GM12874 (cell line): ENCODE results near the gene CALB2.

ENCODE experiments used
- TF ChIP-seq, protein P1 (sequence below): IDR thresholded peaks from 2 replicates; pipeline ENCODE4 v1.5.1; 2011; ENCODE audit warnings: low read depth, mild to moderate bottlenecking, control low read depth, low read length, moderate library complexity; ENCODE audit not compliant: insufficient read depth

The CALB2 gene

GRCh38 chr16:71345031-71345430, 13.5 kb upstream of the CALB2 start:
- TF ChIP-seq, protein P1, sequence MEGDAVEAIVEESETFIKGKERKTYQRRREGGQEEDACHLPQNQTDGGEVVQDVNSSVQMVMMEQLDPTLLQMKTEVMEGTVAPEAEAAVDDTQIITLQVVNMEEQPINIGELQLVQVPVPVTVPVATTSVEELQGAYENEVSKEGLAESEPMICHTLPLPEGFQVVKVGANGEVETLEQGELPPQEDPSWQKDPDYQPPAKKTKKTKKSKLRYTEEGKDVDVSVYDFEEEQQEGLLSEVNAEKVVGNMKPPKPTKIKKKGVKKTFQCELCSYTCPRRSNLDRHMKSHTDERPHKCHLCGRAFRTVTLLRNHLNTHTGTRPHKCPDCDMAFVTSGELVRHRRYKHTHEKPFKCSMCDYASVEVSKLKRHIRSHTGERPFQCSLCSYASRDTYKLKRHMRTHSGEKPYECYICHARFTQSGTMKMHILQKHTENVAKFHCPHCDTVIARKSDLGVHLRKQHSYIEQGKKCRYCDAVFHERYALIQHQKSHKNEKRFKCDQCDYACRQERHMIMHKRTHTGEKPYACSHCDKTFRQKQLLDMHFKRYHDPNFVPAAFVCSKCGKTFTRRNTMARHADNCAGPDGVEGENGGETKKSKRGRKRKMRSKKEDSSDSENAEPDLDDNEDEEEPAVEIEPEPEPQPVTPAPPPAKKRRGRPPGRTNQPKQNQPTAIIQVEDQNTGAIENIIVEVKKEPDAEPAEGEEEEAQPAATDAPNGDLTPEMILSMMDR = no peak

DNA sequence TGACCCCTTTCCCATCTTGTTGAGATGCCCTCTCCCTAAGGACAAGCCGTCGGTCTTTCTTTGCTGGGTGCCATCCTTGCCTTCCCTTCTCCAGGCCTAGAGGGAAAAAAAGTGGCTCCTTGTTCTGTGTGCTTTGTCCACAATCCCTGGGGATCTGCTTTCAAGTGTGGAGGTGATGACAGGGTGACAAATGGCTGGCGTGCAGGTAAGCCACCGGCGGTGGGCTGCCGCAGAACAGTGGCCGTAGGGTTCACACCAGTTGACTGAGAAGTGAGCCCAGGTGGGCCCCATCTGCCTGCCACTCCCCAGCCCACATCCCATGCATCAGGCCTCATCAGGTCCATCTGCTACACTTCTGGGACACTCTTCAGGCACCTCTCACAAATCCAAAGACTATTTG, 11.4 kb upstream of the CALB2 start:
- TF ChIP-seq, protein P1 = no peak

- TF ChIP-seq, protein P1 = no peak
Measured at GRCh38 chr16:71348262-71349085, 10.0 kb upstream of the CALB2 start.

- TF ChIP-seq, protein P1 = no peak
Measured at GRCh38 chr16:71350821-71351557, 7.5 kb upstream of the CALB2 start.

GRCh38 chr16:71351558-71351901, 7.0 kb upstream of the CALB2 start:
- TF ChIP-seq, protein P1 = no peak

DNA sequence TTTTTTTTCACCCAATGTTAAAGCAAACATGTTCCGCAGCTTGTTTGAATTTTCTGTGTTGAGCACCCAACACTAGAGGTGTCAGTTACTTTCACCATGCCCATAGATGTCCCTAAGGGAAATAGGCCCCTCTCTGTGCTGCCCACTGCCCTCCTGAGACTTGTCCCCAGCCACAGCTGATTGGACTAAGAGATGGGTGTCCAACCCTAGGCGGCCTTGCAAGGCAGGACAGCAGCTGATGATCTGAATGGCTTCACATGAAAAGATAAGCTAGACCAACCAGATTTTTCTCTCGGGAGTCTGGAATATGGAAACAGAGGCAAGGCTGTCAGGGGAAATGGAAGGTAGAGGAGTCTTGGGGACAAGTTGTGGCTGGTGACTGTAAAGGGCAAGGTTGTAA, 6.1 kb upstream of the CALB2 start:
- TF ChIP-seq, protein P1 = no peak

- TF ChIP-seq, protein P1 = no peak
Measured at GRCh38 chr16:71352963-71353460, 5.5 kb upstream of the CALB2 start.
